ENCODE data around the gene TNFRSF1B.

DNA sequence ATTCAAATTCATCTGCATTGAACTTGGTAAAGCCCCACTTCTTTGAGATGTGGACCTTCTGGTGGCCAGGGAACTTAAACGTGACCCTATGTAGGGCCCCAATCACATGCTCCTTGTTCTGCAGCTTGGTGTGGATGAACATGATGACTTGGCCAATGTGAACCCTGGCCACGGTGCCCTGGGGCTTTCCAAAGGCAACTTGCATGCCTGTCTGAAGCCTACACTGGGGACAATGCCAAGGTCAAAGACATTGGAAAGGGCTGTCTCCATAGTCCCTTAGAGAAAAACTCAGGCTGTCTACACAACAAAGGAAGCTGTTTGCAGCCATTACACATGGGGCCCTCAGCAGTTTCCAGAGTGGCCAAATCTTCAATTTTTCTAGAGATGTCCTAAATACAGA is 54.1 kb downstream of the TNFRSF1B start:
- TF ChIP-seq CTCF (IDR thresholded peaks at IDR 0.05) (no peak), POLR2A (IDR thresholded peaks at IDR 0.05) (no peak)
